SK-N-SH treated with all-trans-retinoic acid at 6 μM for 48 hours (cell line): ENCODE results near the gene RAN.

Source experiments
- ATAC-seq: fragments of 200-7000 bp; cut with Tn5 transposase; 3 replicates; pipeline ENCODE4 v1.9.1; 2020; ENCODE audit warnings: mild to moderate bottlenecking, moderate library complexity
- ARNTL ChIP-seq: fragments of 450-650 bp; formaldehyde crosslinking; IDR thresholded peaks from 2 replicates; pipeline ENCODE4 v1.5.0; 2020; ENCODE audit warnings: low read depth, mild to moderate bottlenecking, moderate library complexity, borderline replicate concordance
- BACH2 ChIP-seq: fragments of 250-450 bp; sonication (Bioruptor Pico); IDR thresholded peaks from 2 replicates; pipeline ENCODE4 v1.9.0; 2021; ENCODE audit warnings: mild to moderate bottlenecking, borderline replicate concordance
- CREB5 ChIP-seq: fragments of 250-450 bp; sonication (Bioruptor Pico); IDR thresholded peaks from 2 replicates; pipeline ENCODE4 v1.5.1; 2020; ENCODE audit warnings: low read depth, mild to moderate bottlenecking, moderate library complexity
- CSDC2 ChIP-seq: fragments of 250-450 bp; sonication (Bioruptor Pico); IDR thresholded peaks from 2 replicates; pipeline ENCODE4 v1.5.0; 2020; ENCODE audit warnings: mild to moderate bottlenecking, moderate library complexity
- CSRNP3 ChIP-seq: fragments of 250-450 bp; sonication (Bioruptor Pico); IDR thresholded peaks from 2 replicates; pipeline ENCODE4 v1.5.1; 2021; ENCODE audit warnings: mild to moderate bottlenecking, moderate library complexity
- ESRRG ChIP-seq: fragments of 250-450 bp; sonication (Bioruptor Pico); IDR thresholded peaks from 2 replicates; pipeline ENCODE4 v1.6.1; 2021; ENCODE audit warnings: mild to moderate bottlenecking
- GLIS3 ChIP-seq: fragments of 250-450 bp; sonication (Bioruptor Pico); IDR thresholded peaks from 2 replicates; pipeline ENCODE4 v1.5.0; 2020; ENCODE audit warnings: mild to moderate bottlenecking, moderate library complexity
- OSR1 ChIP-seq: fragments of 250-450 bp; sonication (Bioruptor Pico); IDR thresholded peaks from 2 replicates; pipeline ENCODE4 v1.8.0; 2022; ENCODE audit warnings: moderate library complexity, mild to moderate bottlenecking, inconsistent platforms
- PATZ1 ChIP-seq: fragments of 250-450 bp; sonication (Bioruptor Pico); IDR thresholded peaks from 2 replicates; pipeline ENCODE4 v1.8.0; 2020; ENCODE audit warnings: mild to moderate bottlenecking, moderate library complexity, borderline replicate concordance
- POU6F1 ChIP-seq: fragments of 250-450 bp; sonication (Bioruptor Pico); IDR thresholded peaks from 2 replicates; pipeline ENCODE4 v1.8.0; 2021; ENCODE audit warnings: low read depth, mild to moderate bottlenecking, moderate library complexity, borderline replicate concordance
- PPARA ChIP-seq: fragments of 250-450 bp; sonication (Bioruptor Pico); IDR thresholded peaks from 2 replicates; pipeline ENCODE4 v1.5.0; 2020; ENCODE audit warnings: mild to moderate bottlenecking, borderline replicate concordance
- RARB ChIP-seq: fragments of 250-450 bp; sonication (Bioruptor Pico); IDR thresholded peaks from 2 replicates; pipeline ENCODE4 v1.8.0; 2021; ENCODE audit warnings: mild to moderate bottlenecking, moderate library complexity
- TCF4 ChIP-seq: fragments of 250-450 bp; sonication (Bioruptor Pico); IDR thresholded peaks from 2 replicates; pipeline ENCODE4 v1.8.0; 2021; ENCODE audit warnings: mild to moderate bottlenecking, moderate library complexity, borderline replicate concordance
- TOX ChIP-seq: fragments of 250-450 bp; sonication (Bioruptor Pico); IDR thresholded peaks from 2 replicates; pipeline ENCODE4 v1.8.0; 2021; ENCODE audit warnings: mild to moderate bottlenecking, moderate library complexity, borderline replicate concordance
- TSHZ2 ChIP-seq: fragments of 250-450 bp; sonication (Bioruptor Pico); IDR thresholded peaks from 2 replicates; pipeline ENCODE4 v1.5.0; 2020; ENCODE audit warnings: mild to moderate bottlenecking, moderate library complexity
- ZFP3 ChIP-seq: fragments of 250-450 bp; sonication (Bioruptor Pico); IDR thresholded peaks from 2 replicates; pipeline ENCODE4 v1.5.0; 2020; ENCODE audit warnings: mild to moderate bottlenecking, moderate library complexity
- ZFP30 ChIP-seq: fragments of 450-650 bp; formaldehyde crosslinking; IDR thresholded peaks from 2 replicates; pipeline ENCODE4 v1.5.0; 2022; ENCODE audit warnings: mild to moderate bottlenecking, moderate library complexity
- ZNF565 ChIP-seq: fragments of 450-650 bp; formaldehyde crosslinking; conservative IDR thresholded peaks from 2 replicates; pipeline ENCODE4 v1.5.0; 2020; ENCODE audit warnings: low read depth, mild to moderate bottlenecking, moderate library complexity
- ZNF70 ChIP-seq: fragments of 450-650 bp; formaldehyde crosslinking; IDR thresholded peaks from 2 replicates; pipeline ENCODE4 v1.5.0; 2020; ENCODE audit warnings: mild to moderate bottlenecking, moderate library complexity
- ZNF8 ChIP-seq: fragments of 450-650 bp; formaldehyde crosslinking; IDR thresholded peaks from 2 replicates; pipeline ENCODE4 v1.5.0; 2020; ENCODE audit warnings: mild to moderate bottlenecking, moderate library complexity

The RAN gene

DNA sequence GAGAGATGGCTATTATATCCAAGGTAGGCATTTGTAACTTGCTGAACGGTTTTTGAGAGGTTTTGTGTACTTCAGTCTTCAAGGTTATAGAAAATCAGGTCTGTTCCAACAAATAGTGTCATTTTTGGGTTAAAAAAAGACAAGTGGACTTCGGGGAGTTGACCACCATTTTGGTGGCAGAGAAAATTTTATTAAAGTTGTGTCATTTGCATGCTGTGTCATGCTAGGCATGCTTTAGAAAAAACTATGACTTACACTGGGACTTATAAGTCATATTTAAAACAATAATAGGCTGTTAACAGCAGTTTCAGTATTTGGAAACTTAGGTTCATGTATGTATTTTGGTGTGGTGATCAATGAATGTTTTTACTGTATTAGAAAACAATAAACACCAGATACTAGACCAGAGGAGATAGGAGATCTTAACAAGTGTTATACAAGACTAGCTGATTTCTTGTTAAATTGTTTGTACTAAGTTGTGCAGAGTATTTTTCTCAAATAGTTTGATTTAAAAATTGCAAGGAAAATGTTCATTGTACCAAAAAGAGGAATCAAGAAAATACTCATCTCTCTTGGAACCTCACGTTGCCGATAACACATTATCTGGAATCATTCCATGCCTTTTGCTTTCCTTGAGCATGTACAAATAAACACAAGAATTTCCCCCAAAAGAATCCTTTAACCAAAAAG is 1.4 kb downstream of the RAN start:
- no peak for ATAC-seq
- TF ChIP-seq CSRNP3 (CRISPR knock-in tag) (no peak), GLIS3 (no peak), BACH2 (CRISPR knock-in tag) (no peak), ESRRG (CRISPR knock-in tag) (no peak), ZNF8 (CRISPR knock-in tag) (no peak), CSDC2 (no peak), POU6F1 (CRISPR knock-in tag) (no peak), PPARA (no peak), TCF4 (CRISPR knock-in tag) (no peak), RARB (CRISPR knock-in tag) (no peak)

GRCh38 chr12:130873825-130874224 is 2.0 kb downstream of the RAN start:
- no peak for ATAC-seq
- TF ChIP-seq CREB5 (CRISPR knock-in tag) = no peak
- no peak for TF ChIP-seq OSR1 (CRISPR knock-in tag)
- TF ChIP-seq CSDC2 = no peak
- no peak for TF ChIP-seq ARNTL (CRISPR knock-in tag)
- TF ChIP-seq PPARA = no peak
- TF ChIP-seq ZNF70 (CRISPR knock-in tag) = no peak
- TF ChIP-seq TCF4 (CRISPR knock-in tag) = no peak
- no peak for TF ChIP-seq BACH2 (CRISPR knock-in tag)
- TF ChIP-seq ZFP30 = no peak
- no peak for TF ChIP-seq POU6F1 (CRISPR knock-in tag)
- TF ChIP-seq PATZ1 (CRISPR knock-in tag) = no peak

GRCh38 chr12:130874696-130875095 is 2.8 kb downstream of the RAN start:
- no peak for ATAC-seq
- TF ChIP-seq ARNTL (CRISPR knock-in tag) = no peak
- TF ChIP-seq TOX = no peak
- TF ChIP-seq ZFP3 = no peak
- no peak for TF ChIP-seq TSHZ2 (CRISPR knock-in tag)
- no peak for TF ChIP-seq PATZ1 (CRISPR knock-in tag)
- no peak for TF ChIP-seq TCF4 (CRISPR knock-in tag)
- TF ChIP-seq ZNF565 = no peak
- no peak for TF ChIP-seq CSDC2
- TF ChIP-seq CREB5 (CRISPR knock-in tag) = no peak
- TF ChIP-seq CSRNP3 (CRISPR knock-in tag) = no peak
- no peak for TF ChIP-seq RARB (CRISPR knock-in tag)
- no peak for TF ChIP-seq ESRRG (CRISPR knock-in tag)
